CD4-positive, alpha-beta memory T cell (primary cell): ENCODE data around the gene WDR76. TPM values are rescaled to one million over a fixed set of nuclear protein-coding genes. Genes with fewer than 3 reads are reported as not detected.

Experiments
- CTCF ChIA-PET: fragments of 350-600 bp; sonication (Branson Sonifier 250); formaldehyde crosslinking; loops from one replicate; lab custom pipeline; 2021; ENCODE audit warnings: inconsistent platforms; ENCODE audit not compliant: partially characterized antibody; lab: Charles Lee
- POLR2A ChIA-PET: fragments of 350-600 bp; sonication (Branson Sonifier 250); formaldehyde crosslinking; loops from one replicate; lab custom pipeline; 2021; ENCODE audit not compliant: partially characterized antibody; lab: Charles Lee
- DNase-seq, 5 donors: peaks; one replicate each; pipeline versions ENCODE4 v3.0.0 to v3.0.0-alpha.2; 2020 to 2022; ENCODE audit warnings: mixed read lengths in 1 of 5
- H3K27ac ChIP-seq: one replicate; pipeline ENCODE4 v1.7.0; 2013; ENCODE audit warnings: low read depth, low read length
- H3K27me3 ChIP-seq: 2 replicates; pipeline ENCODE4 v1.7.0; 2013; ENCODE audit warnings: mild to moderate bottlenecking, low read length, moderate library complexity; ENCODE audit not compliant: insufficient read depth
- H3K36me3 ChIP-seq: 2 replicates; pipeline ENCODE4 v1.7.0; 2013; ENCODE audit warnings: mild to moderate bottlenecking, low read length, moderate library complexity; ENCODE audit not compliant: insufficient read depth
- H3K4me1 ChIP-seq: 2 replicates; pipeline ENCODE4 v1.7.0; 2013; ENCODE audit warnings: mild to moderate bottlenecking, low read length, moderate library complexity; ENCODE audit not compliant: insufficient read depth
- H3K4me3 ChIP-seq, 2 donors: one replicate each; pipeline ENCODE4 v1.7.0; 2013; ENCODE audit warnings: low read length in 2 of 2, mild to moderate bottlenecking in 1 of 2
- H3K9me3 ChIP-seq, 2 donors: one replicate each; pipeline ENCODE4 v1.7.0; 2013; ENCODE audit warnings: low read length in 2 of 2, control low read depth in 1 of 2; ENCODE audit not compliant: control insufficient read depth in 1 of 2
- H3K27ac Mint-ChIP-seq, 7 donors: one replicate each; pipeline ENCODE4 v1.8.0; 2020 to 2021; ENCODE audit warnings: mixed read lengths in 7 of 7, mild to moderate bottlenecking in 6 of 7, inconsistent platforms in 3 of 7, moderate library complexity in 3 of 7
- H3K27me3 Mint-ChIP-seq, 2 donors: one replicate each; pipeline ENCODE4 v1.8.0; 2020 to 2021; ENCODE audit warnings: mixed read lengths in 2 of 2
- H3K36me3 Mint-ChIP-seq, 2 donors: one replicate each; pipeline ENCODE4 v1.8.0; 2020 to 2021; ENCODE audit warnings: mixed read lengths in 2 of 2, inconsistent platforms in 1 of 2, mild to moderate bottlenecking in 1 of 2
- H3K4me1 Mint-ChIP-seq, 4 donors: one replicate each; pipeline ENCODE4 v1.8.0; 2020 to 2021; ENCODE audit warnings: mixed read lengths in 4 of 4, mild to moderate bottlenecking in 1 of 4
- H3K4me3 Mint-ChIP-seq, 8 donors: one replicate each; pipeline ENCODE4 v1.8.0; 2020 to 2021; ENCODE audit warnings: mixed read lengths in 8 of 8, mild to moderate bottlenecking in 7 of 8, moderate library complexity in 6 of 8, inconsistent platforms in 3 of 8
- H3K9me3 Mint-ChIP-seq, 8 donors: one replicate each; pipeline ENCODE4 v1.8.0; 2020 to 2021; ENCODE audit warnings: mixed read lengths in 8 of 8, mild to moderate bottlenecking in 5 of 8, inconsistent platforms in 3 of 8, moderate library complexity in 1 of 8
- intact Hi-C: fragments of 100-400 bp; cut with micrococcal nuclease; formaldehyde crosslinking; loops from one replicate; pipeline ENCODE4 v1.15.1; 2023
- polyA plus RNA-seq, 2 donors: library from polyadenylated mRNA; unstranded; fragments of 300-500 nt; fragmentation: Illumina TruSeq; gene quantifications; one replicate each; pipeline ENCODE4 v1.2.3, GENCODE V29; 2021
- total RNA-seq, 2 experiments: library from RNA; stranded (reverse); gene quantifications; one replicate each; pipeline ENCODE4 v1.2.3, GENCODE V29; 2021

The WDR76 gene
- total and polyA plus RNA-seq, 4 experiments from 2014 or later = 8.7 to 17.2 (median 14.7) TPM

DNA sequence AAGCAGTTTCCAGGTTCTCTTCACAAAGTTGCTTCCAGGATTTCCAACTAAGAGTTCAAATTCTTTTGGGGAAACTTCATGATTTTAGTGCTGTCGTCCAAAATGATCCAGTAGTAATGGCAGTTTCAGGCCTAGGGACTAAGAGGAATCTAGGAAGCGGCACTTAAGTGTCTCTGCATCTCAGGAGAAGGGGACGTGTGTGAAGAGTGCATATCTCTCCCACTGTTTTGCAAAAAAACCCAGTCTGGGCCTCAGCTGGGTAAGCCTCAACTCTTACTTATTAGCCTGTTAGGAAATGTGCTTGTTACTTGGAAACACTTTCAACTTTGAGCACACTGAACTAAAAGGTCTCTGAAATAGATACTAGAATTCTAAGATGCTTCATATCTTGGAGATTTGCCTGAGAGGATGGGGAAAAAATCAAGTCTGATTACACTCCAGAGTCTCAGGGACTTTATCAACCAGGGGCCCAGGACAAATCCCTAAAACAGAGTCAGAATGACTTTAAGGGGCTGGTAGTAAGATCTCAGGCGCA lies 81.8 kb downstream of the WDR76 start:
- H3K27ac Mint-ChIP-seq = no peak overlapping the region
- intact Hi-C loops = no loop called here

DNA sequence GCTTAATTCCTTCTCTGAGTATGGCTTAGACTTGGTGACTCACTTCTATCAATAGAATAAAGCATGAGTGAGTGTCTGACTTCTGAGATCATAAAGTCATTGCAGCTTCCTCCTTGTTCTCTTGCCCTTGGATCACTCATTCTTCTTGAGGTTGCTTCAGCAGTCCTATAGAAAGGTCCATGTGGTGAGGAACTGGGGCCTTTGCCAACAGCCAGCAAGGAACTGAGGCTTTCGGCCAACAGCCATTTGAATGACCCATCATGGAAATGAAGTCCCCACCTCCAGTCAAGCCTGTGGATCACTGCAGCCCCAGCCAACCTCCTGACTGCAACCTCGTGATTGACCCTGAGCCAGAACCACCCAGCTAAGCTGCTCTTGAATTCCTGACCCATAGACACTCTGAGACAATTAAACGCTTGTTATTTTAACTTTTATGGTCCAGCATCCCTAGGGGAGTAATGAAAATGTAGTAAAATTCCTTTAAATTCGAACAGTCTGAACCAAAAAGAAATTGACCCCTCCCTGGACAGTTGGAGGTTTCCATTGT lies 84.5 kb downstream of the WDR76 start:
- Histone ChIP-seq H3K27ac (no peak overlapping the region), H3K27me3 (no peaks in the 10 kb centered on the region), H3K4me1 (no peaks in the 10 kb centered on the region), H3K9me3 (no peaks in the 10 kb centered on the region), H3K36me3 (no peaks in the 10 kb centered on the region), H3K4me3 (no peak overlapping the region)
- DNase-seq = no peak
- Mint-ChIP-seq H3K4me3 (no peak overlapping the region), H3K9me3 (no peaks in the 10 kb centered on the region), H3K27me3 (peaks cover 0 to 3% of the 10 kb centered on the region in 2 donors), H3K4me1 (no peaks in the 10 kb centered on the region), H3K36me3 (no peaks in the 10 kb centered on the region), H3K27ac (no peak overlapping the region)
- intact Hi-C loops = no loop called here
- CTCF ChIA-PET = no interaction called here
- POLR2A ChIA-PET = no interaction called here

More for the DNA sequence above, 81.8 kb downstream of the WDR76 start:
- ChIA-PET CTCF (no interaction called here), POLR2A (no interaction called here)
- H3K9me3 Mint-ChIP-seq = peaks cover 0 to 3% (median 0%) of the 10 kb centered on the region in 8 donors
- H3K36me3 ChIP-seq = no peaks in the 10 kb centered on the region
- DNase-seq = no peak
- no peak overlapping the region for H3K27ac ChIP-seq
- peaks cover 2 to 9% (median 4%) of the 10 kb centered on the region in 4 donors for H3K4me1 Mint-ChIP-seq
- H3K4me1 ChIP-seq = no peaks in the 10 kb centered on the region
- no peaks in the 10 kb centered on the region for H3K27me3 ChIP-seq
- H3K9me3 ChIP-seq = no peaks in the 10 kb centered on the region
- H3K4me3 Mint-ChIP-seq = no peak overlapping the region
- no peak overlapping the region for H3K4me3 ChIP-seq
- peaks cover 0 to 2% of the 10 kb centered on the region in 2 donors for H3K27me3 Mint-ChIP-seq
- no peaks in the 10 kb centered on the region for H3K36me3 Mint-ChIP-seq

DNA sequence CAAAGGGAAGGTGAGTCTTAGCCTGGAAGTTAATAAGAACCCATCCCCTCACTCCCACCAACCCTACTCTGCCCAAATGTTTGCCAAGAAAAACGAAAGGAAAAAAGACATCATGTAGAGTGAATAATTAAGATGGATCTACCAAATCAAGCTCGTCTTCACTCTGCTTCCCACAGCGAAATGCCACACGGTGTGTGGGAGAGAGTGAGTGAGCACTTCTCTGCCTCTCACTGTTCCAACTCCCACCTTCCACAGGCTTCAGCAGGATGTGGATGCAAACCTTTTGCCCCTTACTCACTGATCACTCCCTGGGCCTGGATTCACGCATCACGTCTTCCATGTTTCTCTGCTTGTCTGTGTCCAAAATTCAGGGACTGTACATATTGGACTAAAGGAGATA lies 85.4 kb downstream of the WDR76 start:
- Mint-ChIP-seq H3K4me3 (no peak overlapping the region), H3K4me1 (no peaks in the 10 kb centered on the region), H3K27ac (no peak overlapping the region), H3K36me3 (no peaks in the 10 kb centered on the region), H3K9me3 (no peaks in the 10 kb centered on the region), H3K27me3 (peaks cover 0 to 4% of the 10 kb centered on the region in 2 donors)
- Histone ChIP-seq H3K27ac (no peak overlapping the region), H3K36me3 (no peaks in the 10 kb centered on the region), H3K9me3 (no peaks in the 10 kb centered on the region), H3K4me3 (no peak overlapping the region), H3K4me1 (no peaks in the 10 kb centered on the region), H3K27me3 (no peaks in the 10 kb centered on the region)
- POLR2A ChIA-PET = no interaction called here
- CTCF ChIA-PET = interaction anchor here (1.0 kb wide), 1 partner anchor 8 kb away, joined by 3 read pairs; no protein-coding TSS in a partner anchor
- intact Hi-C loops = no loop called here
- no peak for DNase-seq

DNA sequence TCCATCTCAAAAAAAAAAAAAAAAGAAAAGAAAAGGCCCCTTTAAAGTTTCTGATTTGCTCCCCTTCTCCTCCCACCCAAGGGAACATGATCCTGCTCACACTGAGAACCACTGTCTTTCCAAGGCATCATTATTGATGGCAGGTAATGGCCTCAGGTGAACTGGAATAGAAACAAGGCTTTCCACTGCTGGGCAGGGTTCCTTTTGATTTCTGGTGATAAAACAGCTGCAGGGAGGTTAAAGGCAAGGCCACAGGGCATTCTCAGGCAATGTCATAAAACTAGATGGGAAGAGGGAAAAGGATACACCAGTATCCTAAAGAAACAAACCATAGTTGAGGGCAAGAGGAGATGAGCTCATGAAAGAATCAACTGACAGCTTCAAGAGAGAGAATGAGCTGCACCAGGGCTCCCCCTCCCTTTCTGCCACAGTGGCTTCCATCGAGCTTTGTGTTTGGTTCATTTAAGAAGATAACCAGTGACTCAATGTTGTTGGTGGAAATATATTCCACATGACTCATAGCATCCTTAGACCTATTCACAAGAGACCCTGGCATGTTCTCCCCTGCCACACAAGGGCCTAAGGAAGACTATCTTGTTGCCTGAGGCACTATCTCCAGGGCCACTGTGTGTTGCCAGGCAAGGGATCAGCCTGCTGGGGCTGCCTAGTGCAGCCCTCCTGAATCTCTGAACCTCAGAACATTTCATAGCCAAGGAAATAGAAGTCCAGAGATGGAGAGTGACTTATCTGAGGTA lies 86.4 kb downstream of the WDR76 start:
- H3K27me3 Mint-ChIP-seq = peaks cover 1 to 6% of the 10 kb centered on the region in 2 donors
- H3K27me3 ChIP-seq = no peaks in the 10 kb centered on the region
- H3K27ac ChIP-seq = no peak overlapping the region
- intact Hi-C loops = no loop called here
- H3K36me3 ChIP-seq = no peaks in the 10 kb centered on the region
- no peaks in the 10 kb centered on the region for H3K4me1 ChIP-seq
- no peaks in the 10 kb centered on the region for H3K9me3 Mint-ChIP-seq
- no peaks in the 10 kb centered on the region for H3K36me3 Mint-ChIP-seq
- DNase-seq = no peak
- H3K4me1 Mint-ChIP-seq = no peaks in the 10 kb centered on the region
- H3K4me3 ChIP-seq = no peak overlapping the region
- H3K4me3 Mint-ChIP-seq = no peak overlapping the region
- CTCF ChIA-PET = interaction anchor here (0.9 to 2.4 kb wide), 3 partner anchors 9 to 13 kb away, joined by 3 to 8 read pairs (median 4); no protein-coding TSS in a partner anchor
- POLR2A ChIA-PET = no interaction called here
- no peaks in the 10 kb centered on the region for H3K9me3 ChIP-seq
- H3K27ac Mint-ChIP-seq = no peak overlapping the region

DNA sequence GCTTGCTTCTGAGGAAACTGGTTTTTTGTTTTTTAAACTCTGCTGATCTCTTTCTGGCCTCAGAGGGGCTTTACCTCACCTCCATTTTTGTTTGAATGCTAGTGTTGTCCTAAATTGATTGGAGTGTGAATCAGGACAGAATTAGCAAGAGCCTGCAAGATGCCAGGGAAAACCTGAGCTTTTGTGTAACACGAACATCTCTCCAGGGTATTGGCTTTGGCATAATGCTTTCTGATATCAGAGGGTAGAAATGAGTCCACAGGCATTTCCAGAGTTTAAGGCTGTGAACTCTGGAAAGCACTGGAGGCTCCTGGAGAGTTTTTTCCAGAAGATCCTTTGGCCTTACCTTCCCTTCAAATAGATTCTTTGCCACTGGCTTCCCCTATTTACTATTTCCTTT lies 87.1 kb downstream of the WDR76 start:
- Mint-ChIP-seq H3K27ac (no peak overlapping the region), H3K9me3 (no peaks in the 10 kb centered on the region), H3K36me3 (no peaks in the 10 kb centered on the region), H3K4me1 (no peaks in the 10 kb centered on the region), H3K4me3 (no peak overlapping the region), H3K27me3 (peaks cover 1 to 6% of the 10 kb centered on the region in 2 donors)
- ChIA-PET POLR2A (no interaction called here), CTCF (interaction anchor here (0.9 to 2.4 kb wide), 3 partner anchors 9 to 14 kb away, joined by 3 to 8 read pairs (median 4); no protein-coding TSS in a partner anchor)
- Histone ChIP-seq H3K27ac (no peak overlapping the region), H3K4me1 (no peaks in the 10 kb centered on the region), H3K36me3 (no peaks in the 10 kb centered on the region), H3K9me3 (no peaks in the 10 kb centered on the region), H3K4me3 (no peak overlapping the region), H3K27me3 (no peaks in the 10 kb centered on the region)
- DNase-seq = no peak
- intact Hi-C loops = no loop called here

DNA sequence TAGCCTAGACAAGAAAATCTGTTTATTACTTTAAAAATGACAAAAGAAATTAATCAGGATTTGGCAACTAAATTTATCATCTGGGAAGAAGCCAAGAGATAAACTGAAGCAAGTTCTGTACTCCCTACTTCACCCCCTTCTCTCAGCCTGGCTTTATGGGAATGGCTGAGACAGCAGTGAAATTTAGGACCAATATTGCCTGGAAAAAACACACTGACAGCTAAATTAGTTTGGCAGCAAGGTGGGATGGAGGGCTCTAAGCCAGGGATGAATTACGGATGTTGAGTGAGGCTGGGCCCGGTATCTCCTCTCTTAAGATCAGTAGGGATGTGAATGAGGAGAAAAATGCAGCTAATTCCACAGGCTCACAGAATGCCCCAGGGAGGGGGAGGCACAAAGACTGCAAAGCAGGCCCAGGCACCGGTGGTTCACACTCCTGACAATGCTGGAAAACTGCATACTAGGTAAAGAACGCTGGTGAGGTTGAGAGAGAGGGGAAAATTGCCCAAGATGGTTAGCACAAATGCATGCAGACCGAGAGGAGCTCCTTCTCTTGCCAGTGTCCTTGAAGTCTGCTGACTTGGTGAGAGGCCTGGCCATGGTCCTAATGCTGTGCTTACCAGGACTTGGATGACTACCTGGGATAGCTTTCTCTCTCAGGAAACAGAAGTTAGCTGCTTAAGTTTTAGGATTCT lies 89.0 kb downstream of the WDR76 start:
- no peaks in the 10 kb centered on the region for H3K9me3 ChIP-seq
- CTCF ChIA-PET = no interaction called here
- DNase-seq = no peak
- no peaks in the 10 kb centered on the region for H3K27me3 ChIP-seq
- Mint-ChIP-seq H3K4me1 (no peaks in the 10 kb centered on the region), H3K27me3 (peaks cover 1 to 6% of the 10 kb centered on the region in 2 donors), H3K27ac (no peak overlapping the region), H3K36me3 (no peaks in the 10 kb centered on the region), H3K9me3 (no peaks in the 10 kb centered on the region), H3K4me3 (no peak overlapping the region)
- intact Hi-C loops = no loop called here
- no peak overlapping the region for H3K4me3 ChIP-seq
- no peaks in the 10 kb centered on the region for H3K36me3 ChIP-seq
- POLR2A ChIA-PET = no interaction called here
- no peaks in the 10 kb centered on the region for H3K4me1 ChIP-seq
- no peak overlapping the region for H3K27ac ChIP-seq

DNA sequence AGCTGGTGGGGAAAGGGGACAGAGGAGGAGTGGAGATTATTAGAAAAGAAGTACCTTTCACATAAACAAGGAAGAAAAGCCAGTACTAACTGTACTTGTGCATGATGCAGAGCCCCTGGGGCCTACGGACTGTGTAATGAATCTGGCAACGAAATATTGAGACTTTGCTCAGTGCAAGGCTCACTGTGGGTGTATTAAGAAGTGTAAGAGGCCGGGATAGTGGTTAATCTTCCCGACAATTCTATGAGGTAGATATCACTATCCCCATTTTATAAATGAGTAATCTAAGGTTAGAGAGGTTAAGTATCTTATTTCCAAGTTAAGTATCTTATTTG lies 89.5 kb downstream of the WDR76 start:
- Mint-ChIP-seq H3K9me3 (no peaks in the 10 kb centered on the region), H3K4me3 (no peak overlapping the region), H3K27me3 (peaks cover 1 to 6% of the 10 kb centered on the region in 2 donors), H3K27ac (no peak overlapping the region), H3K36me3 (no peaks in the 10 kb centered on the region), H3K4me1 (no peaks in the 10 kb centered on the region)
- ChIA-PET POLR2A (no interaction called here), CTCF (no interaction called here)
- Histone ChIP-seq H3K9me3 (no peaks in the 10 kb centered on the region), H3K36me3 (no peaks in the 10 kb centered on the region), H3K27me3 (no peaks in the 10 kb centered on the region), H3K4me1 (no peaks in the 10 kb centered on the region), H3K27ac (no peak overlapping the region), H3K4me3 (no peak overlapping the region)
- no peak for DNase-seq
- intact Hi-C loops = no loop called here
